ENCODE measurements around the gene GYS1.
A peak's percentile ranks its signal among the peaks of the same experiment; 100 is the strongest.
"Not testable (repeated sequence)": the region's sequence is repeated elsewhere in the genome, so short reads cannot be mapped to it uniquely, and the experiment has no call there.

The GYS1 gene

GRCh38 chr19:48925890-48926289, 67.2 kb downstream of the GYS1 start:
- H3K27ac Mint-ChIP-seq, H3K9me3 Mint-ChIP-seq, H3K27me3 Mint-ChIP-seq, H3K4me1 Mint-ChIP-seq, H3K4me3 Mint-ChIP-seq, ATAC-seq: not testable (repeated sequence)
- peaks cover 19% of the 10 kb centered on the region for H3K36me3 Mint-ChIP-seq

GRCh38 chr19:48925240-48925843, 67.8 kb downstream of the GYS1 start:
- H3K27ac Mint-ChIP-seq: no peak overlapping the region

GRCh38 chr19:48922548-48923490, 70.3 kb downstream of the GYS1 start:
- Mint-ChIP-seq H3K4me1 (peaks cover 9% of the 10 kb centered on the region), H3K27ac (peak overlapping the region; percentile 13), H3K4me3 (no peak overlapping the region), H3K9me3 (no peaks in the 10 kb centered on the region), H3K27me3 (no peaks in the 10 kb centered on the region), H3K36me3 (peaks cover 37% of the 10 kb centered on the region)
- no peak for ATAC-seq

More at GRCh38 chr19:48925240-48925843, 67.8 kb downstream of the GYS1 start:
- Mint-ChIP-seq H3K27me3 (no peaks in the 10 kb centered on the region), H3K9me3 (no peaks in the 10 kb centered on the region), H3K36me3 (peaks cover 21% of the 10 kb centered on the region), H3K4me3 (no peak overlapping the region), H3K4me1 (no peaks in the 10 kb centered on the region)
- no peak for ATAC-seq

GRCh38 chr19:48921721-48922500, 71.2 kb downstream of the GYS1 start:
- H3K9me3 Mint-ChIP-seq: no peaks in the 10 kb centered on the region
- H3K36me3 Mint-ChIP-seq: peaks cover 40% of the 10 kb centered on the region
- no peak overlapping the region for H3K4me3 Mint-ChIP-seq
- ATAC-seq: peak; percentile 50
- no peak overlapping the region for H3K27ac Mint-ChIP-seq
- H3K4me1 Mint-ChIP-seq: peaks cover 13% of the 10 kb centered on the region
- no peaks in the 10 kb centered on the region for H3K27me3 Mint-ChIP-seq

GRCh38 chr19:48920949-48921348, 72.2 kb downstream of the GYS1 start:
- Mint-ChIP-seq H3K36me3 (peaks cover 44% of the 10 kb centered on the region), H3K4me1 (peaks cover 13% of the 10 kb centered on the region), H3K9me3 (no peaks in the 10 kb centered on the region), H3K4me3 (no peak overlapping the region), H3K27me3 (no peaks in the 10 kb centered on the region), H3K27ac (no peak overlapping the region)
- ATAC-seq: no peak

GRCh38 chr19:48919271-48919670, 73.8 kb downstream of the GYS1 start:
- not testable (repeated sequence) for H3K4me3 Mint-ChIP-seq, H3K27ac Mint-ChIP-seq, H3K27me3 Mint-ChIP-seq, ATAC-seq, H3K9me3 Mint-ChIP-seq
- Mint-ChIP-seq H3K4me1 (peaks cover 13% of the 10 kb centered on the region), H3K36me3 (peaks cover 50% of the 10 kb centered on the region)

- H3K4me1 Mint-ChIP-seq: peaks cover 13% of the 10 kb centered on the region
- peak overlapping the region; percentile 83 for H3K27ac Mint-ChIP-seq
- no peak for ATAC-seq
- no peaks in the 10 kb centered on the region for H3K9me3 Mint-ChIP-seq
- no peak overlapping the region for H3K4me3 Mint-ChIP-seq
- peaks cover 55% of the 10 kb centered on the region for H3K36me3 Mint-ChIP-seq
- no peaks in the 10 kb centered on the region for H3K27me3 Mint-ChIP-seq
Measured at GRCh38 chr19:48918801-48919247, 74.3 kb downstream of the GYS1 start.

Measured in stimulated activated memory B cell treated with anti-CD40 and anti-IgM and Interleukin-4, amounts not matched to agents 10 μg/mL and 1 μg/mL and 100 μg/mL, for 72 hours (primary cell).